ENCODE measurements around the gene ATP5F1C.
"Not testable (repeated sequence)": the region's sequence is repeated elsewhere in the genome, so short reads cannot be mapped to it uniquely, and the experiment has no call there.

The ATP5F1C gene

DNA sequence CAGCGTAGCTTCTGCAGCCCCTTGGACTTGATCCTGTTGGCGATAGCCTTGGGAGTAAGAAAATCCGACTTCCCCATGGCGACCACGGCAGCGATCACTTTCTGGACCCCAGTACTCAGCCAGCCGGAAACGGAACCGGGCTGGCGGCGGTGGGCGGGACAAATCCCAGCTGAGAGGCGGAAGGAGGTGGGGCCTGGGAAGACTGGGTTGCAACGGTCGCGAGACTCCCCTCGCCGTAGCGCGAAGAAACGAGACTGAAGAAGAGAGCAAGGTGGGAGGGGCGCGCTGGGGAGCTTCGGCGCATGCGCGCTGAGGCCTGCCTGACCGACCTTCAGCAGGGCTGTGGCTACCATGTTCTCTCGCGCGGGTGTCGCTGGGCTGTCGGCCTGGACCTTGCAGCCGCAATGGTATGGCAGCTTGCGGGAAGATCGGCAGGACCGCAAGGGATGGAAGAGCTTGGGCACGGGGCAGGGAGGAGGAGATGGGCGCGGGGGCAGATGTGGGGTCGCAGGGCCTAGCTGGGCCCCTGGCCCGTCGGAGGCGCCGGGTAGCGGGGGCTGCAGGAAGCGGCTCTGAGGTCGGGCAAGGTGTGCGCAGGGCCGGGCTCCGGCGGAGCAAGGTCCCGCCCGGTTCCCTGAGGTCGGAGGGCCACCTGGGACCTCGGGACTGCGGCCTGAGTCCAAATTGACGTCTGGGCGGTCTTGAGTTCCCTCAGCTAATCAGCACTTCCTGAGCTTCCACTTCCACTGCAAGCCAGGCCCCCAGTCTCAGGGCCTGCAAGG is at the start of gene ATP5F1C, which contains the start of gene KIN:
Gene ATP5F1C, plus strand, starts transcription at position 321 of the 782 bp plus-strand sequence. Its CDS starts 31 bp downstream, at position 352.
Gene KIN, minus strand, starts transcription at position 137 of the 782 bp plus-strand sequence. Its CDS starts 60 bp downstream, at position 77.
- DNase-seq (ENCODE audit: low read depth) = peak; percentile 94

DNA sequence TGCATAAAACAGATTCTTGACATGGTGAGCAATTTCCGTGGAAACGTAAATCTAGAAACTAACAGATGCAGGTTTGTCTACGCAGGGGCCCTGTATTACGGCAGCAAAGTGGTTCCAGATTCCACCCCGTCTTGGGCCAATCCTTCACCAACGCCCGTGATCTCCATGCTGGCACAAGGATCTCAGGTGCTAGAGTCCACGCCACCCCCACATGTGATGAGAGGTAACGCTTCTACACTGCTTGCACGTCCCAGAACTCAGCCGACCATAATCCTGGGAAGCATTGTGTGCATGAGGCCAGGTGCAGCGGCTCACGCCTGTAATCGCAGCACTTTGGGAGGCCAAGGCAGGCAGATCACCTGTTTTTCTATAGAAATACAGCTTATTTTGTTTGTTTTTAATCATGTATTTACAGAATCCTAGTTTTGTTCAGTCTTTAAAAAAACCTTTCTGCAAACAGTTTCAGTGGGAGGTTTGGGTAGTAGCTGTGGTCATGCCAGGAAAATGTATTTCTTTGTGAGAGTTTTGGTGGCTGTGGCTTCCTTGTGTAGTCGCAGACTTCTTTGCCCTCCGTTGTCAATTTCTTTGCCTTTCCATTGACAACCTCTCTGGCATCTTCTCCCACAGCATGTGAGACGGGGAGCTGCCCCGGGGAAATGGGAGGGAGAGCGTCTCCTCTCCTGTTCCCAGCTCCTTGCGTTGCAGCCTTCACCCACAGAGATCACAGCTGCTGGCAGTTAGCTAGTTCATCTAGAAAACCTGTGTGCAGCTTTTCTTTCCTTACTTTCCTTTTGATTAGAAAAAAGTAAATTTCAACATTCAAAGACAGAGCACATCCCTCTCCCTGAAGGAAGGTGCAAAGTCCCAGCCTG is 49.2 kb upstream of the ATP5F1C start:
- no peak for DNase-seq (ENCODE audit: low read depth)

DNA sequence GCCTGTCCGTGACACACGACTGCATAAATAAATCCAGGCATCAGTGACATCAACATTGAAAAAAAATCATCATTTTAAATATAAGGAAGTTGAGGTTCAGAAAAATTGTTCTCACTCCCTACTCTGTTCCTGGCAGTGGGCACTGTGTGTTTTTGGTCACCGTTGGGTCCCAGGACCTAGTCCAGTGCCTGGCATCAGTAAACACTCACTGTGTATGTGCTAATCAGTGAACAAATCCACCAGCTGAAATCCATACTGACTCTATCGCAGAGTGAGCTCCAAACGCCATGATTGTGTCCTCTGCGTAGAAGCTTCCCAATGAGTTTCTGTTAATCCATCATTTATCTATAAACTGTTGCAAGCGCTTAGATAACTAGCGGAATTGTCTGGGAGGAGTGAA is 43.7 kb upstream of the ATP5F1C start:
- DNase-seq (ENCODE audit: low read depth) = no peak

DNA sequence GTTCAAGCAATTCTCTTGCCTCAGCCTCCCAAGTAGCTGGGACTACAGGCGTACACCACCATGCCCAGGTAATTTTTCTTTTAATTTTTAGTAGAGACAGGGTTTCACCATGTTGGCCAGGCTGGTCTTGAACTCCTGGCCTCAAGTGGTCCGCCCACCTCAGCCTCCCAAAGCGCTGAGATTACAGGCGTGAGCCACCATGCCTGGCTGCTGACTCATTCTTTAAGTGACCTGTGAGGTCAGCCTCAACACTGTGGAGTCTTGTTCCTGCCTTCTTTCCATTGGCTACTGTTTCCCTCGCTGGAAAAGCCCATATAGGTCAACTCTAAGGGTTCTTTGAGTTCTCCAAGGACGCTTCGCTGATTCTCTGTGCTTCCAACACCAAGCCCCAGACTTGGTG is 39.3 kb upstream of the ATP5F1C start:
- DNase-seq (ENCODE audit: low read depth) = not testable (repeated sequence)

DNA sequence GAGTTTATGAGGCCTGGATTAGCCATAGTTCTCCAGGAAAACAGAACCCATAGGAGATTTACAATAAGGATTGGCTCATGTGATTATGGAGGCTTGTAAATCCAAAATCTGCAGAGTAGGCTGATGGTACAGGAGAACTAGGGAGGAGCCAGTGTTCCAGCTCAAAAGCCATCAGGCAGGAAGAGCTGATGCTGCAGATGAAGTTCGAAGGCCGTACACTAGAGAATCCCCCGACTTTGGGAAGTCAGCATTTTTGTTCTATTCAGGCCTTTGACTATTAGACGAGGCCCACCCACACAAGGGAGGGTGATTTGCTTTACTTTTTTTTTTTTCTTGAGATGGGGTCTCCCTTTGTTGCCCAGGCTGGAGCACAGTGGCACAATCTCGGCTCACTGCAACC is 37.8 kb upstream of the ATP5F1C start:
- no peak for DNase-seq (ENCODE audit: low read depth)

DNA sequence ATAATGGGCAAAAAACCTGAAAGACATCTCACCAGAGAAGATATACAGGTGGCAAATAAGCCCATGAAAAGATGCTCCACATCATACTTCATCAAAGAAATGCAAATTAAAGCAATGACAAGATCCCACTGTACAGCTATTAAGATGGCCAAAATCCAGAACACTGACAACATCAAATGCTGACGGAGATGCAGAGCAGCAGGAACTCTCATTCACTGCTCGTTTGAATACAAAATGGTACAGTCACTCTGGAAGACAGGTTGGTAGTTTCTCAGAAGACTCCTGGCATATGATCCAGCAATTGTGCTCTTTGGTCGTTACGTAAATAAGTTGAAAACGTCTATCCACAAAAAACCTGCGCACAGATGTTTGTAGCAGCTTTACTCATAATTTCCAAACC is 35.7 kb upstream of the ATP5F1C start:
- no peak for DNase-seq (ENCODE audit: low read depth)

DNA sequence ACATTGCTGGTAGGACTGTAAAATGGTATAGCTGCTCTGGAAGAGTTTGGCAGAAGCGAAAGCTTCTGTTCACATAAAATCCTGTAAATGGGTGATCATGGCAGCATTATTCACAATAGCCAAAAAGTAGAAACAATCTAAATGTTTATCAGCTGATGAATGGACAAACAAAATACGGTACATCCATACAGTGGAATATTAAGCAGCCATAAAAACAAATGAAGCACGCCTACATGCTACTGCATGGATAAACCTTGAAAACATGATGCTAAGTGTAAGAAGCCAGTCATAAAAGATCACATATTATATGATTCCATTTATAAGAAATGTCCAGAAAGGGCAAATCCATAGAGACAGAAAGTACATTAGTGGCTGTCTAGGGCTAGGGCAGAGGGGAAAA is 32.9 kb upstream of the ATP5F1C start:
- DNase-seq (ENCODE audit: low read depth) = no peak

DNA sequence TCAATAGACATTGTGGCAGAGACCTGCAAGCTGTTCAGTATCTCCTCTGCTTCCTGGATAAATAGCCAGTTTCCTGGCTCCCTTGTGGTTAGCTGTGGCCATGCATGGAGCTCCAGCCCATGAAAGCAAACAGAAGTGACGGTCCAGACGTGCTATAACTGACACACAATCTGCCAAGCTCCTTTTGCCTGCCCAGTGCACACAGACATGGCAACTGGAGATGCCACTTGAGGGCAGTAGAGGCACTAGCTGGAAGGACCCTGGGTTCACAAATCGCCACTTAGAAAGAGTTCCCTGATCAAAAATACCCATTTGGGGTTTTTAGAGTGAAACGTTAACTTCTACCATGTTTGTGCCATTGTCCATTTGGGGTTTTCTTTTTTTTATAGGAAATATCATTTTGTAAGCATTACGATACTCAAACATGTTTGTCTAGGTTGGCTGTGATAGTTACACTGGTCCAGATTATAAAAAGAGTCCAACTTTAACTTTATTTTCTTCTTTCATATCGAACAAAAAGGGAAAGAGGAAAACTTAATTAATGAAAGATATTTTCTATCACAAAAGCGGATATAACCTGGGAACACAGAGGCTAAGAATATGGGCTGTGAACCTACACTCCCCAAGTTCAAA is 31.5 kb upstream of the ATP5F1C start:
- DNase-seq (ENCODE audit: low read depth) = no peak

DNA sequence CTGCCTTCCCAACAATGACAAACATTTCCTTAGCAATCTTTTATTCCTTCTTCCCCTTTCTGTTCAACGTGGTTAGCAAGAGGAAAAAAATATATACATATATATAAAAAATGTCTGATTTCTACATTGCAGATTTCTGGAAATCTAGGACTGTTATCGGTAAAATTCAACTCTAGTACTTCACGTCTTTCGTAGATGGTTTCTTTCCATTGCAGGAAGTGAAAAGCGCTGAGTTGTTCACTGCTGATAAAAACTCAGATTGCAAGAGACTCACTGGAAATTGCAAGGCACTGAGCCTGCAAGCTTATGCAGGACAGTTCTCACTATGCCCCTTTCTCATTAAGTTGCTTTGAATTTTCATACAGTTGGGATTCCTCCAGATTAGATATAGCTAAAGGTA is 24.0 kb upstream of the ATP5F1C start:
- DNase-seq (ENCODE audit: low read depth) = no peak

DNA sequence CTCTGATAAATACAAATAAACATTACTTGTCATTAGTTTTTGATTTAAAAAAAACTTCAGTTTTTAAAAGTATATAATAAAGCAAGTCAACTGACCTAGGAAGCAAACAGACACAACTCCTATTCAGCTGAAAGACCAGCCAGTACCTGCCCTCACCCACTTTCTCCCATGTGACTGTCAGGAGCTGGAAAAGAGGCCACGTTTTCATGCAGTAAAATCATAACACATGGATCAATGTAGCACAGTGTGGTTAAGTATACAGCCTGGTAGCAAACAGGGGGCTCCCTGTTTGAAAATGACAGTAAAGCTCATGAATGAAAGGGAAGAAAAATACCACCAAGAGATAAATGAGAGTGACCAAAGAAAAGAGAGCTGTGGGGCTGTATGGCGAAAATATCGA is 21.7 kb upstream of the ATP5F1C start:
- DNase-seq (ENCODE audit: low read depth) = no peak

DNA sequence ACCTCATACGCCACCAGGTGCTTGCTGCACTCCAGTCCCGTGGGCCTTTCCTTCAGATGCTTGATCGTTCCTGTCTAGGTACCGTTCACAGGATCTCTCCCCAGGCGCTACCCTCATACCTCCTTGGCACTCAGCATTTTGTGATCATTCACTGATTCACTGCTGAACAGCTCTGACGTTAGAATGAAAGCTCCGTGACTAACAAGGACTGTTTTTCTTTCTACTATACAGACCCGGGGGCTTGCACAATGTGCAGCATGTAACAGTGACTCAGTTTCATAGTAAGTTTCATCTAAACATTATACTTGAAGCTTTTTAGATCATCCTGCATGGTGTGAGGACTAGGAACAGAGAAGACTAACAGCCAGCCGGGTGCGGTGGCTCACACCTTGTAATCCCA is 20.8 kb upstream of the ATP5F1C start:
- DNase-seq (ENCODE audit: low read depth) = no peak

DNA sequence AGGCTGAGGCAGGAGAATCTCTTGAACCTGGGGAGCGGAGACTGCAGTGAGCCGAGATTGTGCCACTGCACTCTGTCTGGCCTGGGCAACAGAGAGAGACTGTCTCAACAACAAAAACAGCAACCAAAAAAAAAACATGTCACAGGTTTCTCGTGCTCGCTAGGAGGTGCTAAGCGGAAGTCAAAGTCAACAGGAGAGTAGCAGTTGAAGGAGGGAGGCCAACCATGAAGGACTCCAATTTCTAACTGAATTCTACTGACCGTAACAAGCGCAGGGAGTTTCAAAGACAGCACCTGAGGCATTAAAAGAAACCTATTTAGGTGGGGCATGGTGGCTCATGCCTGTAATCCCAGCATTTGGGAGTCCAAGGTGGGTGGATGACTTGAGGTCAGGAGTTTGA is 19.6 kb upstream of the ATP5F1C start:
- DNase-seq (ENCODE audit: low read depth) = no peak

DNA sequence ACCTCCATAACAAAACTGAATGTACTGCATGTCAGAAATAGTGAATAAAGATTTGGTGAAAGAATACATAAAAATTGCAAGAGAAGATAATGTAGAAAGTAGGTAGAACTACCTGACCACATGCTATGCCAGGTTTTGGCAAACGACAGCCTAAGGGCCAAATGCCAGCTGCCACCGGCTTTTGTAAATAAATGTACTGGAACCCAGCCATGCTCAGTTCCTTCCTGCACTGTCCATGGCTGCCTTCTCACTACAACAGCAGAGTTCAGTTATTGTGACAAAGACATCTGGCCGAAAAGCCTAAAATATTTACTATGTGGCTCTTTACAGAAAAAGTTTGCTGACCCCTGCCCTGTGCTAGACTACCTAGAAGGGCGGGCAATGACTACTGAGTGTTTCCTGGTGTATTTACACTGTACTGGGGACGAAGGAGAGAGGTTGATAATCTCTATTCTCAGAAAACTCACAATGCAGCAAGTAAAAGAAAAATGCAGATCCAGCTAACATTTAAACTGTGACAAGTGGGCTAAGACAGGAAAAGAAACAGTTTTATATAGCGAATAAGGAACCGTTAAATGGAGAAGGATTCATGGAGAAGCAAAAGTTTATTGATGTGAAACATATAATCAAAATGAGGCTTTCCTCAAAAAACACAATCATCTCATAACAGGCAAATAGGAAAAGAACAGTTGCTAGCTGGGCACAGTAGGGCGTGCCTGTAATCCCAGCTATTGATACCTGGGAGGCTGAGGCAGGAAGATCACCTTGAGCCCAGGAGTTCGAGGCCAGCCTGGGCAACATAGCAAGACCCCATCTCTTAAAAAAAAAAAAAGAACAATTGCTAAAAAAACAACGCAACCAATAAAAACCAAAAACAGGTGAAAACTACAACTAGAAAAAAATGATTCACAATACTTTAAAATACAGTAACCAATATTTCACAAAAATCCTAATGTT is 13.9 kb upstream of the ATP5F1C start:
- no peak for DNase-seq (ENCODE audit: low read depth)

DNA sequence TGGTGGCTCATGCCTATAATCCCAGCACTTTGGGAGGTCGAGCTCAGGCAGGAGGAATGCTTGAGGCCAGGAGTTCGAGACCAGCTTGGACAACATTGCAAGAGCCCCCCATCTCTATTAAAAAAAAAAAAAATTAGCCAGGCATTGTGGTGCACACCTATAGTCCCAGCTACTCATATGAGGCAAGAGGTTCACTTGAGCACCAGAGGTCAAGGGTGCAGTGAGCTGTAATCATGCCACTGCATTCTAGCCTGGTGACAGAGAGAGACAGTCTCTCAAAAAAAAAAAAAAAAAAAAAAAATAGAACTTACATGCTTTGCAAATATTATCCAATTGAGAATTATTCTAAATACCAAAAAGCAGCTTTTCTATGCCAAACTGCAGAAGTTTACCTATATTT is 11.2 kb upstream of the ATP5F1C start:
- no peak for DNase-seq (ENCODE audit: low read depth)

DNA sequence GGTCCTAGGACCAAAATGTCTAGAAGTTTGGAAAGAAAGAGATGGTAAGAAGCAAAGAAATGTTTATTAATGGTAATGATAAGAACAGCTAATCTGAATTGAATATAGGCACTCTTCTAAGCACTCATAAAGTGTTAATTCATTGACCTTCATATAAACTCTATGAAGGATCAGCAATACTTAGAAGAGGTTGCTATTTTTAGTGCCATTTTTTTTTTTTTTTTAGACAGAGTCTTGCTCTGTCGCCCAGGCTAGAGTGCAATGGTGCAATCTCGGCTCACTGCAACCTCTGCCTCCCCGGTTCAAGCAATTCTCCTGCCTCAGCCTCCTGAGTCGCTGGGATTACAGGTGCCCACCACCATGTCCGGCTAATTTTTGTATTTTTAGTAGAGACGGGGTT is 5.8 kb upstream of the ATP5F1C start:
- not testable (repeated sequence) for DNase-seq (ENCODE audit: low read depth)

DNA sequence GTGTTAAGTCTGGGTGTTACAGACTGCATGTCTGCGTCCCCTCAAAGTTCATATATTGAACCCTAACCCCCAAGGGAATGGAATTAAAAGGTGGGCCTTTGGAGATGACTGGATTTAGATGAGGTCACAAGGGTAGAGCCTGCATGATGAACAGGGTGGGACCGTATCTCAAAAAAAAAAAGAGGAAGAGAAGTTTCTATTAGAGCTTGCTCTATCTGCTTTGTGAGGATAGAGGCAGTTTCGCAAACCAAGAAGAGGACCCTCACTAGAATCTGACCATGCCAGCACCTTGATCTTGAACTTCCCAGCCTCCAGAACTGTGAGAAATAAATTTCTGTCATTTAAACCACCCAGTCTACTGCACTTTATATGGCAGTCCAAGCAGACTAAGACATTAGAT is 1.5 kb upstream of the ATP5F1C start:
- DNase-seq (ENCODE audit: low read depth) = no peak

DNA sequence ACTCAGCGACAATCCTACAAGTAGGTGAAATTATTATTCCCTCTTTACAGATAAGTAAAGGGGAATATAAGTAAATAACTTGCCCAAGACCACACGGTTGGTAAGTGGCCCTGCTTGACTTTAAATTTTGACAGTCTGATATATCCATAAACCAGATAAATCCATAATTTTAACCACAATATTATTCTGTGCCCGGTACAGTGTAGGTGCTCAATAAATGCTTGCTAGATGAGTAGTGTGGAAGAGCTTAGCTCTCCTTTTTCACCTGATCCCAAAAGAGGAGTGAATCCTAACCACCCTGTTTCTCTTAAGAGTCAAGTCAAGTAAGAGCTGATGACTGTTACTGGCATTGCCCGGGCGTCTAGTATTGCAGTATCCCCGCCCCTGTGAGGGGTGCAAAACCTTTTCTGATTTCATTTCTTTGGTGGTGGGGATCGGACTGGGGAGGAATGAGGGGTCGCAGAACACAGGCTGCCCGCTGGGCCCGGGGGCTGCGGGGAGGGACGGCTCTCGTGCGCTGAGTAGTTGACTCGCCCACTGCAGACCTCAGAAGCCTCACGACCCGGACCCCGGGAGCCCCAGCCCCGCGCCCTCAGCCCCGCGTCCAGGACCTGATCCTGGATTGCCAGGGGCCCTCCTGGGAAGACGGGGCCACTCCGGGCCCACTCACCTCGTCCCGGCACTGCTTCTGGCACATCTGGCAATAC is 674 bp upstream of the ATP5F1C start:
- DNase-seq (ENCODE audit: low read depth) = no peak

DNA sequence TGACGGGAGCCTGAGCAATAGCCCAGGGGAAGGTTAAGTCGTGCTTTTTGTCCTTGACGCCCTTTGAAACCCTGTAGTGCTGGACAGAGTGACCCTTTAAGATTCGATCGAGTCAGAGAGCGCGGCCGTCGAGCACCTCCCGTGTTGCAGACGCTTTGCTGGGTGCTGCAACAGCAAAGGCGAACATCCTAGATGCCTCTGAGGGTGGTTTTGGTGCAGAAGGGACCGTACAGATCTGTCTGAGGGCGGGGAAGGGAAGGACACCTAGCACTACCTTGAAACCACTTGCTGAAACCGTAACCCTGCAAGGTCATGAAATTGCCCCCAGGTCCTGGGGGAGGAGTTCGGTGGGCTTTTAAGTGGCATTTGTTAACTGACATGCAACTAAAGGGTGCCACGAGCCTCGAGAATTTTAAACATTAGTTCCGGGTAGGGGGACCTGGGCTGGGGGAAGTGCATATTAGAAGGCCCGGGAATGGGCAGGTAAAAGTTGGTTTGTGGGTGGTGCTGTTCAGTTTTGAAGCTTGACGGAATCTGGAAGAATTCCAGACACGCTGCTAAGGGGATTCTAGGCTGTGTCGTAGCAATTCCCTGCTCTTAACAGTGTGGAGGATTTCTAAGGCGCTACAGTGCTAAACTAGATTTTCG is 786 bp downstream of the ATP5F1C start:
- no peak for DNase-seq (ENCODE audit: low read depth)

DNA sequence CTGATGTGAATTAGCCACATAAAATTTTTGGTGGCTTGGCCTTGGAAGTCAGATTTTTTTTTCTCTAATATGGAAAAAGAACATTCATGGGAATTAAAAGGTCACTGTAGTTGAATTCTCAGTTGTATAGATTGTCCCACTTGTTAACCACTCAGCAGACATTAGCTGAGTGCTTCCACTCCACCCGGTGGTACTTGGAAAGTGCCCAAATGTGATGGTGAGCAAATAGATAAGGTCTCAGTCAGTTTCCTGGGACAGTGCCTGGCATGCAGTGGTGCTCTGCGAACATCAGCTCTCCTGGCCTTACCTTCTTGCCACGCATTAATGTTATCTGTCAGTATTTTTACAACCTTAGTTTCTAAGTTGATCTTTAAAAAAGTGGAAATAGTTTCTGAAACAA is 1.4 kb downstream of the ATP5F1C start:
- no peak for DNase-seq (ENCODE audit: low read depth)

DNA sequence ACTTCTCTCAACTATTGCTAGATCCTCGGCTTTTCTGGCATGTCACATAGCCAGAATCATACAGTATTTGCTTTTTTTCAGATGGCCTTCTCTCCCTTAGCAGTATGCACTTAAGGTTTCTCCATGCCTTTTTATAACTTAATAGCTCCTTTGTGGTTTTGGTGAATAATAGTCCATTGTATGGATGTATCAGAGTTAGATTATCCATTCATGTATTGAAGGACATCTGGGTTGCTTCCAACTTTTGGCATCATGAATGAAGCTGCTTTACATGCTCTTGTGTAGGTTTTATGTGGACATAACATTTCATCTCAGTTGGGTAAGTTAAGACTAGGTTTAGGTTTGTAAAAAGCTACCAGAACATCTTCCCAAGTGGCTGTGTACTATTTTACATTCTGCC is 4.6 kb downstream of the ATP5F1C start:
- DNase-seq (ENCODE audit: low read depth) = no peak

Data from stimulated activated CD8-positive, alpha-beta memory T cell treated with anti-CD3 and anti-CD28 coated beads, Interleukin-12 subunit alpha, Interleukin-12 subunit beta, amount 100 ng/mL, for 1 hour (primary cell).